Adrenal gland (tissue), 12 donors: ENCODE measurements around the gene POLR2H. TPM values are rescaled to one million over a fixed set of nuclear protein-coding genes. Genes with fewer than 3 reads are reported as not detected.
A peak's percentile ranks its signal among the peaks of the same experiment; 100 is the strongest.

ENCODE experiments used
- DNase-seq, 7 donors: peaks; one replicate each; pipeline ENCODE4 v3.0.0-alpha.2; 2019 to 2020
- H3K27ac ChIP-seq, 5 donors: fragments of 200-600 bp; sonication (generic) in 4 of 5; 1 replicate in 3 of 5; 2 replicates in 2 of 5; pipeline versions ENCODE4 v1.5.1 to v1.8.0; 2016 to 2020; ENCODE audit warnings: mild to moderate bottlenecking in 1 of 5
- H3K27me3 ChIP-seq: fragments of 200-600 bp; 2 replicates; pipeline ENCODE4 v1.8.0; 2021
- H3K36me3 ChIP-seq, 2 donors: fragments of 200-600 bp; replicated peaks in 1 of 2; 1 replicate in 1 of 2; 2 replicates in 1 of 2; pipeline versions ENCODE4 v1.5.1 to v1.8.0; 2018 to 2022
- H3K4me1 ChIP-seq, 2 donors: fragments of 200-600 bp; replicated peaks in 1 of 2; 1 replicate in 1 of 2; 2 replicates in 1 of 2; pipeline versions ENCODE4 v1.5.1 to v1.8.0; 2018 to 2021
- H3K4me3 ChIP-seq, 4 donors: fragments of 200-600 bp; sonication (generic) in 3 of 4; one replicate each; pipeline ENCODE4 v1.5.1; 2016 to 2018
- H3K9me3 ChIP-seq, 3 donors: fragments of 200-600 bp; sonication (generic) in 1 of 3; replicated peaks in 1 of 3; 1 replicate in 2 of 3; 2 replicates in 1 of 3; pipeline versions ENCODE4 v1.5.1 to v1.8.0; 2016 to 2021
- POLR2A ChIP-seq, 2 donors: fragments of 450-650 bp; IDR thresholded peaks; one replicate each; pipeline ENCODE4 v1.6.1; 2017; ENCODE audit warnings: antibody characterized with exemption in 2 of 2, mild to moderate bottlenecking in 2 of 2, moderate library complexity in 1 of 2
- WGBS, 4 donors: extraction: QIAGEN DNeasy Blood & Tissue Kit in 2 of 4; methylation state at CpG; one replicate each; pipeline versions ENCODE4 v1.1.5 to v1.1.7; 2013 to 2017; 5-methylcytosine and 5-hydroxymethylcytosine counted together
- intact Hi-C, 2 donors: fragments of 100-400 bp; cut with DNase I; formaldehyde crosslinking; loops; one replicate each; pipeline versions ENCODE4 v1.14.1 to v1.15.0; 2022 to 2023
- polyA plus RNA-seq, 3 donors: library from polyadenylated mRNA; stranded (reverse); fragments of 200-250 nt in 2 of 3; fragments of 350-450 nt in 1 of 3; fragmentation: Illumina TruSeq in 1 of 3; extraction: RNeasy Lipid Tissue Mini Kit (QIAGEN cat#74804) in 1 of 3; gene quantifications; one replicate each; pipeline ENCODE4 v1.2.3, GENCODE V29; 2013 to 2014
- total RNA-seq, 9 donors: library from RNA; depleted of rRNA in 4 of 9; stranded (reverse); fragments of >200 nt in 4 of 9; fragments of 120-200 nt in 1 of 9; fragmentation: NEBNext Ultra II Directional in 1 of 9; extraction: Animal tissue kit (Norgen Biotek cat#: 25700) in 1 of 9; gene quantifications; one replicate each; pipeline versions ENCODE4 v1.1.0 to v1.2.4, GENCODE V29; 2013 to 2023
- TF ChIP-seq, protein P1 (sequence below), 6 experiments: fragments of 450-650 bp in 4 of 6; fragments of 200-600 bp in 2 of 6; sonication (generic) in 1 of 6; IDR thresholded peaks; 1 replicate in 5 of 6; 2 replicates in 1 of 6; pipeline versions ENCODE4 v1.5.1 to v1.8.0; 2016 to 2021; ENCODE audit warnings: antibody characterized with exemption in 6 of 6, mild to moderate bottlenecking in 2 of 6, moderate library complexity in 1 of 6
- donor health status: healthy with polysubstance abuse.
- donor health status: Bipolar disorder and iron deficiency.
- donor health status: DM: yes; HTN: yes; CAD: no.
- donor health status: DM: no; HTN: no; CAD: no.
- donor health status: DM: no; HTN: no; CAD: no.
- donor health status: DM: yes; HTN: yes; CAD: no.

POLR2H gene
- total and polyA plus RNA-seq, 12 donors: 63.1 to 199 (median 77.7) TPM

- intact Hi-C loops: no loop called here
- H3K27me3 ChIP-seq: no peaks in the 10 kb centered on the region
- 0 to 1% (median 0%) methylated on average over 1 to 4 of the region's 4 CpGs; no CpG with 5 or more reads in 1 of the 4 donors for WGBS, 4 donors
- TF ChIP-seq POLR2A (IDR thresholded peaks at IDR 0.05): no peak
- TF ChIP-seq, protein P1, sequence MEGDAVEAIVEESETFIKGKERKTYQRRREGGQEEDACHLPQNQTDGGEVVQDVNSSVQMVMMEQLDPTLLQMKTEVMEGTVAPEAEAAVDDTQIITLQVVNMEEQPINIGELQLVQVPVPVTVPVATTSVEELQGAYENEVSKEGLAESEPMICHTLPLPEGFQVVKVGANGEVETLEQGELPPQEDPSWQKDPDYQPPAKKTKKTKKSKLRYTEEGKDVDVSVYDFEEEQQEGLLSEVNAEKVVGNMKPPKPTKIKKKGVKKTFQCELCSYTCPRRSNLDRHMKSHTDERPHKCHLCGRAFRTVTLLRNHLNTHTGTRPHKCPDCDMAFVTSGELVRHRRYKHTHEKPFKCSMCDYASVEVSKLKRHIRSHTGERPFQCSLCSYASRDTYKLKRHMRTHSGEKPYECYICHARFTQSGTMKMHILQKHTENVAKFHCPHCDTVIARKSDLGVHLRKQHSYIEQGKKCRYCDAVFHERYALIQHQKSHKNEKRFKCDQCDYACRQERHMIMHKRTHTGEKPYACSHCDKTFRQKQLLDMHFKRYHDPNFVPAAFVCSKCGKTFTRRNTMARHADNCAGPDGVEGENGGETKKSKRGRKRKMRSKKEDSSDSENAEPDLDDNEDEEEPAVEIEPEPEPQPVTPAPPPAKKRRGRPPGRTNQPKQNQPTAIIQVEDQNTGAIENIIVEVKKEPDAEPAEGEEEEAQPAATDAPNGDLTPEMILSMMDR (IDR thresholded peaks at IDR 0.05): no peak
- peak overlapping the region; percentile 23 to 98 (median 88) for H3K27ac ChIP-seq
- peak; percentile 98 to 99 (median 99) for DNase-seq
- peak overlapping the region in 1 of 4 donors; percentile 44 for H3K4me3 ChIP-seq
- peaks cover 0 to 74% of the 10 kb centered on the region in 2 donors for H3K36me3 ChIP-seq
- peaks cover 71 to 80% of the 10 kb centered on the region in 2 donors for H3K4me1 ChIP-seq
- H3K9me3 ChIP-seq: no peaks in the 10 kb centered on the region
Measured at GRCh38 chr3:184320104-184320445, 41.4 kb upstream of the POLR2H start.

DNA sequence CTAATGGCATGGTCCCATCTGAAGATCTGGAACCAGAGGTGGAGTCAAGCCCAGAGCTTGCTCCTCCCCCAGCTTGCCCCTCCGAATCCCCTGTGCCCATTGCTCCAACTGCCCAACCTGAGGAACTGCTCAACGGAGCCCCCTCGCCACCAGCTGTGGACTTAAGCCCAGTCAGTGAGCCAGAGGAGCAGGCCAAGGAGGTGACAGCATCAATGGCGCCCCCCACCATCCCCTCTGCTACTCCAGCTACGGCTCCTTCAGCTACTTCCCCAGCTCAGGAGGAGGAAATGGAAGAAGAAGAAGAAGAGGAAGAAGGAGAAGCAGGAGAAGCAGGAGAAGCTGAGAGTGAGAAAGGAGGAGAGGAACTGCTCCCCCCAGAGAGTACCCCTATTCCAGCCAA lies 39.8 kb upstream of the POLR2H start:
- Histone ChIP-seq H3K27ac (peak overlapping the region; percentile 4 to 98 (median 82)), H3K4me1 (peaks cover 62 to 69% of the 10 kb centered on the region in 2 donors), H3K4me3 (no peak overlapping the region), H3K36me3 (peaks cover 0 to 89% of the 10 kb centered on the region in 2 donors), H3K9me3 (no peaks in the 10 kb centered on the region), H3K27me3 (no peaks in the 10 kb centered on the region)
- no peak for TF ChIP-seq POLR2A (IDR thresholded peaks at IDR 0.05)
- TF ChIP-seq, protein P1 (IDR thresholded peaks at IDR 0.05): no peak
- no peak for DNase-seq
- WGBS, 4 donors: 73 to 78% (median 76%) methylated on average over 5 of the region's 5 CpGs
- intact Hi-C loops: no loop called here

- WGBS, 4 donors: 53 to 61% (median 57%) methylated on average over 11 to 20 of the region's 20 CpGs
Measured at GRCh38 chr3:184322731-184323487, 38.6 kb upstream of the POLR2H start.

DNA sequence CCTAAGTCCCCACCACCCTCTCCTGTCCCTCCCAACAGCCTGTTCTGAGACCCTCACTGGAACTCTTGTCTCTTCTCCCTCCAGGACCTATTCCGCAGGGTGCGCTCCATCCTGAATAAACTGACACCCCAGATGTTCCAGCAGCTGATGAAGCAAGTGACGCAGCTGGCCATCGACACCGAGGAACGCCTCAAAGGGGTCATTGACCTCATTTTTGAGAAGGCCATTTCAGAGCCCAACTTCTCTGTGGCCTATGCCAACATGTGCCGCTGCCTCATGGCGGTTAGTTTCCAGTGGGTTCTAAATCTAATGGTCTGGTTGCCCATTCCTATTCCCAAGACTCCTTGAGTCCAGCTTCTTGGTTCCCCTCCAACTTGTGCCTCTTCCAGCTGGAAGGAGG lies 37.8 kb upstream of the POLR2H start:
- Histone ChIP-seq H3K36me3 (peaks cover 0 to 89% of the 10 kb centered on the region in 2 donors), H3K27ac (peak overlapping the region; percentile 15 to 98 (median 77)), H3K4me3 (no peak overlapping the region), H3K27me3 (no peaks in the 10 kb centered on the region), H3K4me1 (peaks cover 44 to 49% of the 10 kb centered on the region in 2 donors), H3K9me3 (no peaks in the 10 kb centered on the region)
- peak; percentile 54 to 89 (median 80) for DNase-seq
- intact Hi-C loops: no loop called here
- TF ChIP-seq, protein P1 (IDR thresholded peaks at IDR 0.05): no peak
- peak in 1 of 2 donors; percentile 30 for TF ChIP-seq POLR2A (IDR thresholded peaks at IDR 0.05)
- WGBS, 4 donors: 40 to 61% (median 53%) methylated on average over 8 of the region's 8 CpGs

More at GRCh38 chr3:184322731-184323487, 38.6 kb upstream of the POLR2H start:
- peaks cover 0 to 89% of the 10 kb centered on the region in 2 donors for H3K36me3 ChIP-seq
- intact Hi-C loops: no loop called here
- peak; percentile 89 to 97 (median 96) for DNase-seq
- no peaks in the 10 kb centered on the region for H3K27me3 ChIP-seq
- no peak overlapping the region for H3K4me3 ChIP-seq
- TF ChIP-seq, protein P1 (IDR thresholded peaks at IDR 0.05): peak in 3 of 6 experiments; percentile 10 to 27 (median 24)
- TF ChIP-seq POLR2A (IDR thresholded peaks at IDR 0.05): peak in 1 of 2 donors; percentile 74
- H3K9me3 ChIP-seq: no peaks in the 10 kb centered on the region
- peaks cover 51 to 57% of the 10 kb centered on the region in 2 donors for H3K4me1 ChIP-seq
- peak overlapping the region; percentile 61 to 98 (median 82) for H3K27ac ChIP-seq
